CD14-positive monocyte (primary cell): ENCODE measurements around the gene TIMM50. TPM values are rescaled to one million over a fixed set of nuclear protein-coding genes. Genes with fewer than 3 reads are reported as not detected.
"Not testable (repeated sequence)": the region's sequence is repeated elsewhere in the genome, so short reads cannot be mapped to it uniquely, and the experiment has no call there.

Source experiments
- DNase-seq, 3 donors: peaks; one replicate each; pipeline ENCODE4 v3.0.0-alpha.2; 2011 to 2022
- H2AFZ ChIP-seq: 2 replicates; pipeline ENCODE4 v1.6.0; 2012; ENCODE audit warnings: mild to moderate bottlenecking, low read depth, low read length, inconsistent platforms; ENCODE audit not compliant: insufficient read depth, poor library complexity, severe bottlenecking
- H3K27ac ChIP-seq, 2 donors: 1 replicate in 1 of 2; 2 replicates in 1 of 2; pipeline ENCODE4 v1.5.1; 2012 to 2013; ENCODE audit warnings: low read length in 2 of 2, control low read depth in 1 of 2, inconsistent platforms in 1 of 2, low read depth in 1 of 2, mild to moderate bottlenecking in 1 of 2
- H3K27me3 ChIP-seq, 2 donors: one replicate each; pipeline versions ENCODE4 v1.6.0 to v1.6.1; 2011 to 2013; ENCODE audit warnings: low read length in 2 of 2; ENCODE audit not compliant: control insufficient read depth in 2 of 2, insufficient read depth in 2 of 2
- H3K36me3 ChIP-seq, 2 donors: replicated peaks in 1 of 2; 1 replicate in 1 of 2; 2 replicates in 1 of 2; pipeline versions ENCODE4 v1.5.1 to v1.6.1; 2012 to 2013; ENCODE audit warnings: low read length in 2 of 2, control low read depth in 1 of 2, inconsistent platforms in 1 of 2, mild to moderate bottlenecking in 1 of 2; ENCODE audit not compliant: insufficient read depth in 2 of 2, control insufficient read depth in 1 of 2
- H3K4me1 ChIP-seq, 2 donors: 1 replicate in 1 of 2; 2 replicates in 1 of 2; pipeline versions ENCODE4 v1.5.1 to v1.6.1; 2012 to 2013; ENCODE audit warnings: low read length in 2 of 2, control low read depth in 1 of 2, inconsistent platforms in 1 of 2, mild to moderate bottlenecking in 1 of 2, moderate library complexity in 1 of 2; ENCODE audit not compliant: insufficient read depth in 2 of 2, control insufficient read depth in 1 of 2
- H3K4me2 ChIP-seq: replicated peaks from 2 replicates; pipeline ENCODE3; 2012; ENCODE audit warnings: low read length, moderate library complexity, mild to moderate bottlenecking; ENCODE audit not compliant: poor library complexity, severe bottlenecking; ENCODE audit errors: extremely low read depth
- H3K4me3 ChIP-seq, 3 experiments: fragments of 200-600 bp in 1 of 3; sonication (generic) in 1 of 3; replicated peaks in 1 of 3; 1 replicate in 2 of 3; 2 replicates in 1 of 3; pipeline ENCODE4 v1.5.1; 2011 to 2013; ENCODE audit warnings: low read length in 3 of 3, mild to moderate bottlenecking in 3 of 3, control low read depth in 2 of 3, low read depth in 2 of 3, inconsistent platforms in 1 of 3, moderate library complexity in 1 of 3
- H3K79me2 ChIP-seq: 2 replicates; pipeline ENCODE4 v1.6.0; 2012; ENCODE audit warnings: mild to moderate bottlenecking, control low read depth, inconsistent platforms, low read length, moderate library complexity; ENCODE audit not compliant: insufficient read depth
- H3K9ac ChIP-seq: 2 replicates; pipeline ENCODE4 v1.6.0; 2017; ENCODE audit warnings: low read length, mild to moderate bottlenecking; ENCODE audit not compliant: insufficient read depth, poor library complexity, severe bottlenecking
- H3K9me3 ChIP-seq, 2 donors: replicated peaks in 1 of 2; 1 replicate in 1 of 2; 2 replicates in 1 of 2; pipeline versions ENCODE4 v1.5.1 to v1.6.1; 2012 to 2013; ENCODE audit warnings: low read length in 2 of 2, control low read depth in 1 of 2; ENCODE audit not compliant: control insufficient read depth in 1 of 2, insufficient read depth in 1 of 2
- H4K20me1 ChIP-seq: 2 replicates; pipeline ENCODE4 v1.6.0; 2012; ENCODE audit warnings: mild to moderate bottlenecking, low read length, control low read depth, moderate library complexity; ENCODE audit not compliant: insufficient read depth
- H3K27ac Mint-ChIP-seq, 7 donors: one replicate each; pipeline ENCODE4 v1.8.0; 2020; ENCODE audit warnings: mild to moderate bottlenecking in 7 of 7, mixed read lengths in 7 of 7, moderate library complexity in 6 of 7, inconsistent platforms in 2 of 7
- H3K27me3 Mint-ChIP-seq, 3 donors: one replicate each; pipeline ENCODE4 v1.8.0; 2021 to 2022; ENCODE audit warnings: low read depth in 3 of 3, mild to moderate bottlenecking in 3 of 3, mixed read lengths in 3 of 3, moderate library complexity in 3 of 3, inconsistent platforms in 1 of 3
- H3K36me3 Mint-ChIP-seq, 2 donors: one replicate each; pipeline ENCODE4 v1.8.0; 2020; ENCODE audit warnings: mixed read lengths in 2 of 2, inconsistent platforms in 1 of 2, mild to moderate bottlenecking in 1 of 2
- H3K4me1 Mint-ChIP-seq: one replicate; pipeline ENCODE4 v1.8.0; 2020; ENCODE audit warnings: mild to moderate bottlenecking, mixed read lengths
- H3K4me3 Mint-ChIP-seq, 2 donors: one replicate each; pipeline ENCODE4 v1.8.0; 2020; ENCODE audit warnings: mild to moderate bottlenecking in 2 of 2, mixed read lengths in 2 of 2, moderate library complexity in 1 of 2
- H3K9me3 Mint-ChIP-seq, 7 donors: one replicate each; pipeline ENCODE4 v1.8.0; 2020 to 2022; ENCODE audit warnings: mixed read lengths in 7 of 7, mild to moderate bottlenecking in 6 of 7, moderate library complexity in 6 of 7, inconsistent platforms in 2 of 7
- WGBS: methylation state at CpG from one replicate; pipeline ENCODE4 v1.1.5; 2013; ENCODE audit warnings: missing lambda C conversion rate; ENCODE audit not compliant: insufficient coverage; 5-methylcytosine and 5-hydroxymethylcytosine counted together
- intact Hi-C, 2 donors: fragments of 100-400 bp; cut with micrococcal nuclease; formaldehyde crosslinking; loops; one replicate each; pipeline versions ENCODE4 v1.15.0 to v1.15.1; 2023
- polyA plus RNA-seq, 3 donors: library from polyadenylated mRNA; depleted of rRNA in 1 of 3; unstranded in 2 of 3; stranded (reverse) in 1 of 3; fragments of 300-500 nt in 2 of 3; fragments of >200 nt in 1 of 3; fragmentation: Illumina TruSeq in 2 of 3; gene quantifications; 1 replicate in 2 of 3; 2 replicates in 1 of 3; pipeline ENCODE4 v1.2.3, GENCODE V29; 2012 to 2021
- TF ChIP-seq, protein P1 (sequence below): fragments of 200-600 bp; IDR thresholded peaks from one replicate; pipeline ENCODE4 v1.8.0; 2022; ENCODE audit warnings: antibody characterized with exemption, mild to moderate bottlenecking

Gene TIMM50
- polyA plus RNA-seq, 3 donors = 22.0 to 54.6 (median 43.8) TPM

- Histone ChIP-seq H3K27ac (no peak overlapping the region), H3K36me3 (peaks cover 54 to 62% of the 10 kb centered on the region in 2 donors), H2AFZ (no peak overlapping the region), H3K9me3 (no peaks in the 10 kb centered on the region), H3K9ac (no peak overlapping the region), H3K79me2 (peaks cover under 1% of the 10 kb centered on the region), H3K4me1 (peaks cover 7 to 9% of the 10 kb centered on the region in 2 donors), H3K4me3 (no peak overlapping the region), H4K20me1 (peaks cover 12% of the 10 kb centered on the region), H3K27me3 (no peaks in the 10 kb centered on the region), H3K4me2 (no peak overlapping the region)
- WGBS = 100% methylated on average over 1 of the region's 2 CpGs
- intact Hi-C loops = no loop called here
- DNase-seq = no peak
- Mint-ChIP-seq H3K27me3 (peaks cover 0 to 2% (median 0%) of the 10 kb centered on the region in 3 donors), H3K9me3 (no peaks in the 10 kb centered on the region), H3K4me3 (no peak overlapping the region), H3K27ac (peak overlapping the region in 2 of 7 donors; percentile 32 to 77), H3K36me3 (peaks cover 53 to 67% of the 10 kb centered on the region in 2 donors), H3K4me1 (peaks cover 11% of the 10 kb centered on the region)
- TF ChIP-seq, protein P1, sequence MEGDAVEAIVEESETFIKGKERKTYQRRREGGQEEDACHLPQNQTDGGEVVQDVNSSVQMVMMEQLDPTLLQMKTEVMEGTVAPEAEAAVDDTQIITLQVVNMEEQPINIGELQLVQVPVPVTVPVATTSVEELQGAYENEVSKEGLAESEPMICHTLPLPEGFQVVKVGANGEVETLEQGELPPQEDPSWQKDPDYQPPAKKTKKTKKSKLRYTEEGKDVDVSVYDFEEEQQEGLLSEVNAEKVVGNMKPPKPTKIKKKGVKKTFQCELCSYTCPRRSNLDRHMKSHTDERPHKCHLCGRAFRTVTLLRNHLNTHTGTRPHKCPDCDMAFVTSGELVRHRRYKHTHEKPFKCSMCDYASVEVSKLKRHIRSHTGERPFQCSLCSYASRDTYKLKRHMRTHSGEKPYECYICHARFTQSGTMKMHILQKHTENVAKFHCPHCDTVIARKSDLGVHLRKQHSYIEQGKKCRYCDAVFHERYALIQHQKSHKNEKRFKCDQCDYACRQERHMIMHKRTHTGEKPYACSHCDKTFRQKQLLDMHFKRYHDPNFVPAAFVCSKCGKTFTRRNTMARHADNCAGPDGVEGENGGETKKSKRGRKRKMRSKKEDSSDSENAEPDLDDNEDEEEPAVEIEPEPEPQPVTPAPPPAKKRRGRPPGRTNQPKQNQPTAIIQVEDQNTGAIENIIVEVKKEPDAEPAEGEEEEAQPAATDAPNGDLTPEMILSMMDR = no peak
These were observed 4.9 kb upstream of the TIMM50 start for GRCh38 chr19:39475748-39476147.

DNA sequence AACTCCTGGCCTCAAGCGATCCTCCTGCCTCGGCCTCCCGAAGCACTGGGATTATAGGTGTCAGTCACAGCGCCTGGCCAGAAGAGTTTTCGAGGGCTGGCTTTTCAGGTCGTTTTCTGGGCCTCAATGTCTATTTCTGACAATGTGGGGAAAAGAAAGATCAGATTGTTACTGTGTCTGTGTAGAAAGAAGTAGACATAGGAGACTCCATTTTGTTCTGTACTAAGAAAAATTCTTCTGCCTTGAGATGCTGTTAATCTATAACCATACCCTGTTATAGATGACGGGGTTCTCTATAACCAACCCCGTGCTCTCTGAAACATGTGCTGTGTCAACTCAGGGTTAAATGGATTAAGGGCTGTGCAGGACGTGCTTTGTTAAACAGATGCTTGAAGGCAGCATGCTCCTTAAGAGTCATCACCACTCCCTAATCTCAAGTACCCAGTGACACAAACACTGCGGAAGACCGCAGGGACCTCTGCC lies 1.3 kb upstream of the TIMM50 start:
- H3K27ac ChIP-seq, H3K27me3 Mint-ChIP-seq, intact Hi-C loops, H3K9ac ChIP-seq, H3K27me3 ChIP-seq, DNase-seq, H4K20me1 ChIP-seq, H3K9me3 ChIP-seq, H3K9me3 Mint-ChIP-seq: not testable (repeated sequence)
- Histone ChIP-seq H3K4me2 (peak overlapping the region; percentile 95), H3K36me3 (peaks cover 18 to 36% of the 10 kb centered on the region in 2 donors), H3K79me2 (peaks cover 15% of the 10 kb centered on the region), H2AFZ (peak overlapping the region; percentile 94), H3K4me1 (peaks cover 19% of the 10 kb centered on the region in 2 donors), H3K4me3 (peak overlapping the region in 1 of 3 experiments; percentile 85)
- WGBS = 98% methylated on average over 5 of the region's 11 CpGs
- H3K4me3 Mint-ChIP-seq = peak overlapping the region; percentile 87 to 96
- peaks cover 29 to 42% of the 10 kb centered on the region in 2 donors for H3K36me3 Mint-ChIP-seq
- H3K4me1 Mint-ChIP-seq = peaks cover 22% of the 10 kb centered on the region
- H3K27ac Mint-ChIP-seq = peak overlapping the region; percentile 87 to 98 (median 95)
